SK-N-SH (cell line): ENCODE results near the gene ROS1. TPM values are rescaled to one million over a fixed set of nuclear protein-coding genes. Genes with fewer than 3 reads are reported as not detected.
A peak's percentile ranks its signal among the peaks of the same experiment; 100 is the strongest.

Source experiments
- CTCF ChIA-PET: fragments of 300-600, 350-600 bp; formaldehyde crosslinking; extraction: SDS; loops from one replicate; lab custom pipeline; 2021; lab: Yijun Ruan, JAX
- POLR2A ChIA-PET: fragments of 350-600 bp; sonication (Branson Sonifier 250); formaldehyde crosslinking; extraction: SDS; loops from one replicate; lab custom pipeline; 2020; ENCODE audit warnings: antibody characterized with exemption, inconsistent platforms; lab: Yijun Ruan, JAX
- DNase-seq: peaks from one replicate; pipeline ENCODE4 v3.0.0; 2012
- H2AFZ ChIP-seq: fragments of 200-600 bp; sonication (generic); 2 replicates; pipeline ENCODE4 v1.8.1; 2016; ENCODE audit warnings: antibody characterized with exemption, mild to moderate bottlenecking, low read depth
- H3F3A ChIP-seq: fragments of 200-600 bp; sonication (generic); replicated peaks from 2 replicates; pipeline ENCODE3; 2016; ENCODE audit warnings: antibody characterized with exemption, mild to moderate bottlenecking; ENCODE audit not compliant: insufficient read depth
- H3K27ac ChIP-seq, 2 experiments: fragments of 200-500 bp in 1 of 2; fragments of 200-600 bp in 1 of 2; sonication (Bioruptor generic) in 1 of 2; sonication (generic), shearing (Covaris generic) in 1 of 2; 2 replicates each; pipeline versions ENCODE4 v1.5.1 to v1.6.1; 2014 to 2016; ENCODE audit warnings: low read depth in 2 of 2, inconsistent platforms in 1 of 2, low read length in 1 of 2, mild to moderate bottlenecking in 1 of 2, mixed read lengths in 1 of 2
- H3K27me3 ChIP-seq: fragments of 200-600 bp; sonication (generic), shearing (Covaris generic); 2 replicates; pipeline ENCODE4 v1.6.1; 2016; ENCODE audit warnings: mixed run types; ENCODE audit not compliant: insufficient read depth
- H3K36me3 ChIP-seq, 2 experiments: fragments of 200-500 bp in 1 of 2; fragments of 200-600 bp in 1 of 2; sonication (Bioruptor generic) in 1 of 2; sonication (generic) in 1 of 2; replicated peaks in 1 of 2; 2 replicates each; pipeline versions ENCODE3 to v1.5.1; 2014 to 2016; ENCODE audit warnings: low read length in 1 of 2, mild to moderate bottlenecking in 1 of 2; ENCODE audit not compliant: insufficient read depth in 2 of 2, control insufficient read depth in 1 of 2
- H3K4me1 ChIP-seq, 2 experiments: fragments of 200-500 bp in 1 of 2; fragments of 200-600 bp in 1 of 2; sonication (Bioruptor generic) in 1 of 2; sonication (generic), shearing (Covaris generic) in 1 of 2; 2 replicates each; pipeline versions ENCODE4 v1.5.1 to v1.6.1; 2014 to 2016; ENCODE audit warnings: low read depth in 1 of 2, low read length in 1 of 2, mixed run types in 1 of 2; ENCODE audit not compliant: insufficient read depth in 2 of 2, control insufficient read depth in 1 of 2
- H3K4me2 ChIP-seq: fragments of 200-600 bp; sonication (generic), shearing (Covaris generic); 2 replicates; pipeline ENCODE4 v1.6.1; 2017; ENCODE audit warnings: mixed run types
- H3K4me3 ChIP-seq, 2 experiments: fragments of 200-500 bp in 1 of 2; fragments of 200-600 bp in 1 of 2; sonication (Bioruptor generic) in 1 of 2; sonication (generic), shearing (Covaris generic) in 1 of 2; 2 replicates each; pipeline versions ENCODE4 v1.5.1 to v1.8.1; 2014 to 2016; ENCODE audit warnings: low read depth in 2 of 2, inconsistent platforms in 1 of 2, low read length in 1 of 2, mild to moderate bottlenecking in 1 of 2, mixed read lengths in 1 of 2, moderate library complexity in 1 of 2
- H3K79me2 ChIP-seq: fragments of 200-600 bp; sonication (generic); 2 replicates; pipeline ENCODE4 v1.8.1; 2017; ENCODE audit warnings: mild to moderate bottlenecking; ENCODE audit not compliant: insufficient read depth
- H3K9ac ChIP-seq: fragments of 200-600 bp; sonication (generic); 2 replicates; pipeline ENCODE4 v1.6.1; 2017; ENCODE audit warnings: mixed run types
- H3K9me2 ChIP-seq: fragments of 200-600 bp; sonication (generic); 2 replicates; pipeline ENCODE4 v1.6.1; 2017; ENCODE audit warnings: mixed run types
- H3K9me3 ChIP-seq: fragments of 200-600 bp; sonication (generic); 2 replicates; pipeline ENCODE4 v1.6.1; 2017; ENCODE audit warnings: mixed run types, mild to moderate bottlenecking, moderate library complexity
- H4K20me1 ChIP-seq: fragments of 200-600 bp; sonication (generic); 2 replicates; pipeline ENCODE4 v1.6.1; 2017; ENCODE audit warnings: mild to moderate bottlenecking, mixed run types; ENCODE audit not compliant: insufficient read depth
- CHD2 ChIP-seq: fragments of 150-350 bp; IDR thresholded peaks from 2 replicates; pipeline ENCODE4 v1.6.1; 2018; ENCODE audit warnings: low read length; ENCODE audit not compliant: partially characterized antibody
- ELF1 ChIP-seq: IDR thresholded peaks from 2 replicates; pipeline ENCODE4 v1.4.0; 2012
- EZH2phosphoT487 ChIP-seq: fragments of 200-600 bp; sonication (generic); IDR thresholded peaks from 2 replicates; pipeline ENCODE4 v1.6.1; 2017; ENCODE audit warnings: low read depth, mixed run types, mild to moderate bottlenecking, antibody characterized with exemption, moderate library complexity, borderline replicate concordance
- FOSL2 ChIP-seq: IDR thresholded peaks from 2 replicates; pipeline ENCODE4 v1.4.0; 2012; ENCODE audit warnings: low read depth, mild to moderate bottlenecking, moderate library complexity, borderline replicate concordance
- FOXJ3 ChIP-seq: sonication (generic); formaldehyde crosslinking; IDR thresholded peaks from 2 replicates; pipeline ENCODE4 v1.5.1; 2020; ENCODE audit warnings: mild to moderate bottlenecking, missing genetic modification reagents
- FOXM1 ChIP-seq: IDR thresholded peaks from 2 replicates; pipeline ENCODE4 v1.4.0; 2012; ENCODE audit warnings: low read depth, mild to moderate bottlenecking
- GABPA ChIP-seq: IDR thresholded peaks from 2 replicates; pipeline ENCODE4 v1.4.0; 2012; ENCODE audit warnings: low read depth, mild to moderate bottlenecking
- GATA2 ChIP-seq: sonication (generic); formaldehyde crosslinking; IDR thresholded peaks from 2 replicates; pipeline ENCODE4 v1.5.0; 2020; ENCODE audit warnings: mild to moderate bottlenecking, missing genetic modification reagents
- MXI1 ChIP-seq: IDR thresholded peaks from 2 replicates; pipeline ENCODE4 v1.6.1; 2012; ENCODE audit warnings: mild to moderate bottlenecking, low read depth, low read length, improper control_type of control experiment
- NFIC ChIP-seq: IDR thresholded peaks from 2 replicates; pipeline ENCODE4 v1.4.0; 2012; ENCODE audit warnings: borderline replicate concordance
- NRF1 ChIP-seq: IDR thresholded peaks from 2 replicates; pipeline ENCODE4 v1.6.1; 2012; ENCODE audit warnings: low read depth, mild to moderate bottlenecking, low read length
- POLR2AphosphoS5 ChIP-seq: IDR thresholded peaks from 2 replicates; pipeline ENCODE4 v1.6.1; 2012; ENCODE audit warnings: low read depth, low read length
- RAD21 ChIP-seq: IDR thresholded peaks from 2 replicates; pipeline ENCODE4 v1.6.1; 2012; ENCODE audit warnings: mild to moderate bottlenecking, low read length
- RCOR1 ChIP-seq: fragments of 150-350 bp; IDR thresholded peaks from 2 replicates; pipeline ENCODE4 v1.6.1; 2017; ENCODE audit warnings: antibody characterized with exemption, low read length
- RFX5 ChIP-seq: IDR thresholded peaks from 2 replicates; pipeline ENCODE4 v1.6.1; 2012; ENCODE audit warnings: mild to moderate bottlenecking, improper control_type of control experiment, low read length
- RXRA ChIP-seq: IDR thresholded peaks from 2 replicates; pipeline ENCODE4 v1.4.0; 2012; ENCODE audit warnings: low read depth, mild to moderate bottlenecking, borderline replicate concordance
- SIN3A ChIP-seq: IDR thresholded peaks from 2 replicates; pipeline ENCODE4 v1.6.1; 2012; ENCODE audit warnings: low read depth, mild to moderate bottlenecking, low read length, moderate library complexity, borderline replicate concordance
- SMC3 ChIP-seq: IDR thresholded peaks from 2 replicates; pipeline ENCODE4 v1.6.1; 2012; ENCODE audit warnings: low read depth, low read length, improper control_type of control experiment
- TCF12 ChIP-seq: IDR thresholded peaks from 2 replicates; pipeline ENCODE4 v1.4.0; 2012
- YY1 ChIP-seq: IDR thresholded peaks from 2 replicates; pipeline ENCODE4 v1.4.0; 2012; ENCODE audit warnings: low read depth, mild to moderate bottlenecking
- WGBS: methylation state at CpG from one replicate; pipeline ENCODE4 v1.1.6; 2017; ENCODE audit warnings: low lambda C conversion rate; 5-methylcytosine and 5-hydroxymethylcytosine counted together
- polyA plus RNA-seq, 3 experiments: library from polyadenylated mRNA; depleted of rRNA; stranded (reverse); fragments of >200 nt; gene quantifications; 2 replicates each; pipeline ENCODE4 v1.2.3, GENCODE V29; 2012
- TF ChIP-seq, protein P1 (sequence below): fragments of 150-350 bp; IDR thresholded peaks from 2 replicates; pipeline ENCODE4 v1.6.1; 2017; ENCODE audit warnings: antibody characterized with exemption, low read length, low read depth, borderline replicate concordance
- TF ChIP-seq, protein P2 (sequence below): IDR thresholded peaks from 2 replicates; pipeline ENCODE4 v1.4.0; 2012; ENCODE audit warnings: low read depth
- TF ChIP-seq, protein P3 (sequence below): fragments of 200-600 bp; sonication (generic); IDR thresholded peaks from 2 replicates; pipeline ENCODE4 v1.6.1; 2017; ENCODE audit warnings: antibody characterized with exemption, mild to moderate bottlenecking, moderate library complexity
- TF ChIP-seq, protein P4 (sequence below): fragments of 150-350 bp; IDR thresholded peaks from 2 replicates; pipeline ENCODE4 v1.6.1; 2016; ENCODE audit warnings: mild to moderate bottlenecking, low read depth, low read length
- TF ChIP-seq, protein P5 (sequence below): IDR thresholded peaks from 2 replicates; pipeline ENCODE4 v1.4.0; 2012; ENCODE audit warnings: low read depth, borderline replicate concordance

ROS1 gene
- polyA plus RNA-seq, 1 of the 3 experiments (the other 2 are of a cell fraction) = 1.8 TPM

DNA sequence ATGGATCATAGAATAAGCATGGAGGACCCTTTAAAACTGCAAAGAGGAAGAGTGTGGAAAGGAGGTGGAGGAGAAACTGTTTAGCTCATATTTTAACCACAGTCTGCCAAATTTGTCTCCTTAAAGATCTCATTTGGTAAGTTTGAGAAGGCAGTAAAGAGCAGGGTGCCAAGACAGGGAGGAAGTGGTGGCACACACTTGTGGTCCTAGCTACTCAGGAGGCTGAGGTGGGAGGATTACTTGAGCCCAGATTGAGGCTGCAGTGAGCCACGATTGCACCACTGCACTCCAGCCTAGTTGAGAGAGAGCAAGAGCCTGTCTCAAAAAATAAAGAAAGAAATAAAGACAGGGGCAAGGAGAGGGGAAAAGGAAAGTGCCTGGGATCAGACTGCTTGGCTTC is 39.9 kb upstream of the ROS1 start:
- DNase-seq = no peak
- peaks cover 0 to 6% of the 10 kb centered on the region in 2 experiments for H3K36me3 ChIP-seq
- 0% methylated on average over 1 of the region's 1 CpG for WGBS
- no peak overlapping the region; the same call in 1 of the 2 replicates for H2AFZ ChIP-seq
- no peaks in the 10 kb centered on the region for H3K9me3 ChIP-seq
- no peak overlapping the region for H3K4me3 ChIP-seq
- no peak for TF ChIP-seq CHD2
- TF ChIP-seq RCOR1 = no peak
- TF ChIP-seq FOXM1 = no peak
- no peak for TF ChIP-seq EZH2phosphoT487
- TF ChIP-seq POLR2AphosphoS5 = no peak
- TF ChIP-seq, protein P1, sequence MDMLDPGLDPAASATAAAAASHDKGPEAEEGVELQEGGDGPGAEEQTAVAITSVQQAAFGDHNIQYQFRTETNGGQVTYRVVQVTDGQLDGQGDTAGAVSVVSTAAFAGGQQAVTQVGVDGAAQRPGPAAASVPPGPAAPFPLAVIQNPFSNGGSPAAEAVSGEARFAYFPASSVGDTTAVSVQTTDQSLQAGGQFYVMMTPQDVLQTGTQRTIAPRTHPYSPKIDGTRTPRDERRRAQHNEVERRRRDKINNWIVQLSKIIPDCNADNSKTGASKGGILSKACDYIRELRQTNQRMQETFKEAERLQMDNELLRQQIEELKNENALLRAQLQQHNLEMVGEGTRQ = no peak
- TF ChIP-seq GABPA = no peak
- no peak for TF ChIP-seq YY1
- TF ChIP-seq FOSL2 = no peak
- TF ChIP-seq RAD21 = no peak
- no peak for TF ChIP-seq GATA2 (CRISPR knock-in tag)
- TF ChIP-seq ELF1 = no peak
- no peak for TF ChIP-seq FOXJ3 (CRISPR knock-in tag)
- TF ChIP-seq MXI1 = no peak
- TF ChIP-seq SMC3 = no peak
- no peak for TF ChIP-seq RFX5
- TF ChIP-seq NFIC = no peak
- TF ChIP-seq, protein P2, sequence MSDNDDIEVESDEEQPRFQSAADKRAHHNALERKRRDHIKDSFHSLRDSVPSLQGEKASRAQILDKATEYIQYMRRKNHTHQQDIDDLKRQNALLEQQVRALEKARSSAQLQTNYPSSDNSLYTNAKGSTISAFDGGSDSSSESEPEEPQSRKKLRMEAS = no peak
- no peak for TF ChIP-seq NRF1
- POLR2A ChIA-PET = no interaction called here
- H3K9me2 ChIP-seq = no peaks in the 10 kb centered on the region
- no peaks in the 10 kb centered on the region for H4K20me1 ChIP-seq
- H3F3A ChIP-seq = peaks cover 29% of the 10 kb centered on the region
- peak overlapping the region in 1 of 2 experiments; percentile 92; a peak in 1 of 4 replicates for H3K27ac ChIP-seq
- no peak overlapping the region for H3K9ac ChIP-seq
- peaks cover 0 to 11% of the 10 kb centered on the region in 2 experiments; a peak in 3 of 4 replicates for H3K4me1 ChIP-seq
- CTCF ChIA-PET = interaction anchor here (1.0 to 1.5 kb wide), 2 partner anchors 16 to 90 kb away, joined by 3 to 11 read pairs; no protein-coding TSS in a partner anchor
- no peak overlapping the region for H3K4me2 ChIP-seq
- H3K79me2 ChIP-seq = no peaks in the 10 kb centered on the region
- H3K27me3 ChIP-seq = no peaks in the 10 kb centered on the region

DNA sequence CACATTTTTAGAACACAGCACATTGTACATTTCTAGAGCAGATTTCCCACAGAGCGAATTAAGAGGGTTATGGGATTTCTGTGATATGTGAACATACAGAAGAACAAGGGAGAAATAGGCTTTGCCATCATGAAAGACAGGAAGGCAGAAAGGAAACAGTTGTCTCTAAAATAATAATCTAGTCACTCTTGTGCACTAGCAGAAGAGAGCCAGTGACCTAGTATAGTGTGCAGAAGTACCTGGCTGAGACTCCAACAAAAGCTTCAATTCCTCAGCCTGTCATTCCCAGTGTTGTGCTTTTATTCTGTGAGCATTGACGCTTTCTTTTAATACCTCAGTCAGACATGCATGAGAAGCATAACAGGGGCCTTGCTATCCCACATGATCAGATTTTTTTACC is 39.0 kb upstream of the ROS1 start:
- TF ChIP-seq SIN3A (no peak), FOXM1 (no peak), TCF12 (no peak), MXI1 (no peak), RXRA (no peak)
- TF ChIP-seq, protein P3, sequence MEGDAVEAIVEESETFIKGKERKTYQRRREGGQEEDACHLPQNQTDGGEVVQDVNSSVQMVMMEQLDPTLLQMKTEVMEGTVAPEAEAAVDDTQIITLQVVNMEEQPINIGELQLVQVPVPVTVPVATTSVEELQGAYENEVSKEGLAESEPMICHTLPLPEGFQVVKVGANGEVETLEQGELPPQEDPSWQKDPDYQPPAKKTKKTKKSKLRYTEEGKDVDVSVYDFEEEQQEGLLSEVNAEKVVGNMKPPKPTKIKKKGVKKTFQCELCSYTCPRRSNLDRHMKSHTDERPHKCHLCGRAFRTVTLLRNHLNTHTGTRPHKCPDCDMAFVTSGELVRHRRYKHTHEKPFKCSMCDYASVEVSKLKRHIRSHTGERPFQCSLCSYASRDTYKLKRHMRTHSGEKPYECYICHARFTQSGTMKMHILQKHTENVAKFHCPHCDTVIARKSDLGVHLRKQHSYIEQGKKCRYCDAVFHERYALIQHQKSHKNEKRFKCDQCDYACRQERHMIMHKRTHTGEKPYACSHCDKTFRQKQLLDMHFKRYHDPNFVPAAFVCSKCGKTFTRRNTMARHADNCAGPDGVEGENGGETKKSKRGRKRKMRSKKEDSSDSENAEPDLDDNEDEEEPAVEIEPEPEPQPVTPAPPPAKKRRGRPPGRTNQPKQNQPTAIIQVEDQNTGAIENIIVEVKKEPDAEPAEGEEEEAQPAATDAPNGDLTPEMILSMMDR = no peak
- TF ChIP-seq, protein P4, sequence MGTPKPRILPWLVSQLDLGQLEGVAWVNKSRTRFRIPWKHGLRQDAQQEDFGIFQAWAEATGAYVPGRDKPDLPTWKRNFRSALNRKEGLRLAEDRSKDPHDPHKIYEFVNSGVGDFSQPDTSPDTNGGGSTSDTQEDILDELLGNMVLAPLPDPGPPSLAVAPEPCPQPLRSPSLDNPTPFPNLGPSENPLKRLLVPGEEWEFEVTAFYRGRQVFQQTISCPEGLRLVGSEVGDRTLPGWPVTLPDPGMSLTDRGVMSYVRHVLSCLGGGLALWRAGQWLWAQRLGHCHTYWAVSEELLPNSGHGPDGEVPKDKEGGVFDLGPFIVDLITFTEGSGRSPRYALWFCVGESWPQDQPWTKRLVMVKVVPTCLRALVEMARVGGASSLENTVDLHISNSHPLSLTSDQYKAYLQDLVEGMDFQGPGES = no peak
- TF ChIP-seq, protein P5, sequence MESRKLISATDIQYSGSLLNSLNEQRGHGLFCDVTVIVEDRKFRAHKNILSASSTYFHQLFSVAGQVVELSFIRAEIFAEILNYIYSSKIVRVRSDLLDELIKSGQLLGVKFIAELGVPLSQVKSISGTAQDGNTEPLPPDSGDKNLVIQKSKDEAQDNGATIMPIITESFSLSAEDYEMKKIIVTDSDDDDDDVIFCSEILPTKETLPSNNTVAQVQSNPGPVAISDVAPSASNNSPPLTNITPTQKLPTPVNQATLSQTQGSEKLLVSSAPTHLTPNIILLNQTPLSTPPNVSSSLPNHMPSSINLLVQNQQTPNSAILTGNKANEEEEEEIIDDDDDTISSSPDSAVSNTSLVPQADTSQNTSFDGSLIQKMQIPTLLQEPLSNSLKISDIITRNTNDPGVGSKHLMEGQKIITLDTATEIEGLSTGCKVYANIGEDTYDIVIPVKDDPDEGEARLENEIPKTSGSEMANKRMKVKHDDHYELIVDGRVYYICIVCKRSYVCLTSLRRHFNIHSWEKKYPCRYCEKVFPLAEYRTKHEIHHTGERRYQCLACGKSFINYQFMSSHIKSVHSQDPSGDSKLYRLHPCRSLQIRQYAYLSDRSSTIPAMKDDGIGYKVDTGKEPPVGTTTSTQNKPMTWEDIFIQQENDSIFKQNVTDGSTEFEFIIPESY = no peak
- Histone ChIP-seq H3K36me3 (peaks cover 0 to 6% of the 10 kb centered on the region in 2 experiments), H4K20me1 (no peaks in the 10 kb centered on the region), H3K9me3 (no peaks in the 10 kb centered on the region), H3K9ac (peak overlapping the region; percentile 68; the same call in 1 of the 2 replicates), H2AFZ (peak overlapping the region; percentile 58; the same call in 1 of the 2 replicates), H3F3A (peaks cover 29% of the 10 kb centered on the region), H3K9me2 (no peaks in the 10 kb centered on the region), H3K27ac (peak overlapping the region; percentile 58 to 92), H3K79me2 (no peaks in the 10 kb centered on the region), H3K4me2 (peak overlapping the region; percentile 86), H3K4me1 (peaks cover 0 to 11% of the 10 kb centered on the region in 2 experiments; a peak in 3 of 4 replicates), H3K27me3 (no peaks in the 10 kb centered on the region), H3K4me3 (0 out of 4 replicates have a peak overlapping the region, but pooled peaks of 1 of the 2 experiments have one; percentile 56)
- no peak for DNase-seq
- POLR2A ChIA-PET = no interaction called here
- WGBS = 38% methylated on average over 2 of the region's 2 CpGs
- CTCF ChIA-PET = interaction anchor here (1.0 to 1.5 kb wide), 2 partner anchors 15 kb away, joined by 4 to 11 read pairs; no protein-coding TSS in a partner anchor
